K562 (cell line): ENCODE measurements around the gene MEF2B. TPM values are rescaled to one million over a fixed set of nuclear protein-coding genes. Genes with fewer than 3 reads are reported as not detected.

ENCODE experiments used
- ATAC-seq: fragments of 200-7000 bp; cut with Tn5 transposase; 3 replicates; pipeline ENCODE4 v1.9.1; 2020; ENCODE audit warnings: moderate library complexity
- BruUV-seq: library from RNA; stranded (reverse); fragments of 400-500 nt; replicated peaks from 2 replicates; lab custom pipeline; 2021; lab: Mats Ljungman, UMichigan
- CTCF ChIA-PET: fragments of 300-600 bp; formaldehyde crosslinking; extraction: SDS; loops from one replicate; lab custom pipeline; 2021; ENCODE audit warnings: low intra/inter-chr PET ratio; lab: Yijun Ruan, JAX
- POLR2A ChIA-PET: fragments of 300-600, 350-650 bp; sonication (Branson Sonifier 250); formaldehyde crosslinking; extraction: SDS; loops from one replicate; lab custom pipeline; 2021; ENCODE audit warnings: antibody characterized with exemption, inconsistent platforms; lab: Yijun Ruan, JAX
- DNase-seq, 4 experiments: peaks; one replicate each; pipeline versions ENCODE4 v3.0.0 to v3.0.0-alpha.2; 2011 to 2018; ENCODE audit warnings: low spot score in 3 of 4, mixed read lengths in 3 of 4; ENCODE audit errors: extremely low read depth in 1 of 4
- FAIRE-seq: peaks from 2 replicates; lab custom pipeline; 2011; peaks lifted over from hg19 to GRCh38; lab: Jason Lieb, UNC
- H2AFZ ChIP-seq: 2 replicates; pipeline ENCODE4 v1.6.0; 2011; ENCODE audit warnings: low read depth, low read length, control low read depth, inconsistent platforms
- H3K27ac ChIP-seq: fragments of 200-600 bp; 3 replicates; pipeline ENCODE4 v1.8.0; 2011; ENCODE audit warnings: low read depth, mild to moderate bottlenecking, control low read depth, inconsistent platforms, low read length, moderate library complexity, mixed read lengths; ENCODE audit errors: extremely low read depth
- H3K27me3 ChIP-seq, 2 experiments: fragments of 300-600 bp in 1 of 2; 2 replicates in 1 of 2; 3 replicates in 1 of 2; pipeline versions ENCODE4 v1.6.0 to v1.8.0; 2011; ENCODE audit warnings: inconsistent platforms in 2 of 2, low read length in 2 of 2, mild to moderate bottlenecking in 1 of 2, mixed read lengths in 1 of 2, moderate library complexity in 1 of 2; ENCODE audit not compliant: control insufficient read depth in 2 of 2, insufficient read depth in 2 of 2
- H3K36me3 ChIP-seq: fragments of 300-600 bp; 3 replicates; pipeline ENCODE4 v1.8.0; 2011; ENCODE audit warnings: mild to moderate bottlenecking, low read length, inconsistent platforms; ENCODE audit not compliant: control insufficient read depth, insufficient read depth
- H3K4me1 ChIP-seq, 2 experiments: fragments of 200-600 bp in 1 of 2; replicated peaks in 1 of 2; 2 replicates in 1 of 2; 3 replicates in 1 of 2; pipeline versions ENCODE4 v1.5.1 to v1.8.0; 2011; ENCODE audit warnings: inconsistent platforms in 2 of 2, low read length in 2 of 2, mild to moderate bottlenecking in 1 of 2, mixed read lengths in 1 of 2, moderate library complexity in 1 of 2; ENCODE audit not compliant: control insufficient read depth in 2 of 2, insufficient read depth in 2 of 2
- H3K4me2 ChIP-seq: 2 replicates; pipeline ENCODE4 v1.6.1; 2011; ENCODE audit warnings: low read length, control low read depth, inconsistent platforms, mixed read lengths; ENCODE audit not compliant: insufficient read depth
- H3K4me3 ChIP-seq: fragments of 200-600 bp; sonication (generic), shearing (Covaris generic); 2 replicates; pipeline ENCODE4 v1.5.1; 2016; ENCODE audit warnings: control low read depth, inconsistent platforms
- H3K79me2 ChIP-seq: fragments of 200-600 bp; 3 replicates; pipeline ENCODE4 v1.8.0; 2011; ENCODE audit warnings: low read length, inconsistent platforms; ENCODE audit not compliant: control insufficient read depth, insufficient read depth
- H3K9ac ChIP-seq, 2 experiments: 2 replicates each; pipeline versions ENCODE4 v1.6.0 to v1.6.1; 2011; ENCODE audit warnings: low read depth in 2 of 2, low read length in 2 of 2, control low read depth in 1 of 2, inconsistent platforms in 1 of 2, mild to moderate bottlenecking in 1 of 2, mixed read lengths in 1 of 2; ENCODE audit not compliant: insufficient read depth in 1 of 2
- H3K9me1 ChIP-seq: one replicate; pipeline ENCODE4 v1.6.0; 2011; ENCODE audit warnings: inconsistent platforms, mild to moderate bottlenecking, low read length, moderate library complexity; ENCODE audit not compliant: control insufficient read depth, insufficient read depth
- H3K9me3 ChIP-seq: replicated peaks from 2 replicates; pipeline ENCODE4 v1.5.1; 2011; ENCODE audit warnings: low read depth, low read length, inconsistent platforms; ENCODE audit not compliant: control insufficient read depth, insufficient read depth
- H4K20me1 ChIP-seq: replicated peaks from 2 replicates; pipeline ENCODE4 v1.6.1; 2011; ENCODE audit warnings: low read length, inconsistent platforms, mixed read lengths; ENCODE audit not compliant: control insufficient read depth, insufficient read depth
- ARID4B ChIP-seq: sonication (generic); formaldehyde crosslinking; IDR thresholded peaks from 2 replicates; pipeline ENCODE4 v1.8.0; 2022; ENCODE audit warnings: mild to moderate bottlenecking, missing genetic modification reagents
- CHD1 ChIP-seq: fragments of 200-600 bp; sonication (generic); IDR thresholded peaks from one replicate; pipeline ENCODE4 v1.6.1; 2012; ENCODE audit warnings: mild to moderate bottlenecking, moderate library complexity, low read length, inconsistent platforms
- CREBBP ChIP-seq: IDR thresholded peaks from one replicate; pipeline ENCODE4 v1.6.1; 2012; ENCODE audit warnings: low read depth, mild to moderate bottlenecking, control low read depth, inconsistent platforms, low read length
- EHMT2 ChIP-seq: fragments of 450-650 bp; IDR thresholded peaks from 2 replicates; pipeline ENCODE4 v1.6.1; 2018; ENCODE audit warnings: antibody characterized with exemption
- GTF2A2 ChIP-seq: IDR thresholded peaks from 2 replicates; pipeline ENCODE4 v1.6.1; 2016; ENCODE audit warnings: mild to moderate bottlenecking, missing genetic modification characterization, missing compliant biosample characterization
- HDAC2 ChIP-seq: fragments of 450-650 bp; IDR thresholded peaks from 2 replicates; pipeline ENCODE4 v1.6.1; 2016; ENCODE audit warnings: mild to moderate bottlenecking
- HMG20A ChIP-seq: fragments of 450-650 bp; formaldehyde crosslinking; conservative IDR thresholded peaks from 2 replicates; pipeline ENCODE4 v1.4.0; 2020; ENCODE audit warnings: mild to moderate bottlenecking, mixed read lengths
- KLF6 ChIP-seq: fragments of 250-450 bp; sonication (Bioruptor Pico); IDR thresholded peaks from 2 replicates; pipeline ENCODE4 v1.4.0; 2020; ENCODE audit warnings: mild to moderate bottlenecking, moderate library complexity, borderline replicate concordance
- MEF2A ChIP-seq: IDR thresholded peaks from 2 replicates; pipeline ENCODE4 v1.6.1; 2011; ENCODE audit warnings: low read depth, mild to moderate bottlenecking, low read length, moderate library complexity; ENCODE audit not compliant: control insufficient read depth
- PCBP1 ChIP-seq: fragments of 200-400 bp; formaldehyde crosslinking; IDR thresholded peaks from 2 replicates; pipeline ENCODE4 v1.6.1; 2018; ENCODE audit warnings: mild to moderate bottlenecking, low read depth, low read length; ENCODE audit not compliant: poor library complexity, severe bottlenecking
- PHF8 ChIP-seq: fragments of 200-600 bp; sonication (generic); IDR thresholded peaks from 2 replicates; pipeline ENCODE4 v1.6.1; 2012; ENCODE audit warnings: mixed run types, mild to moderate bottlenecking, inconsistent platforms, low read length, moderate library complexity, borderline replicate concordance
- ZNF212 ChIP-seq: fragments of 450-650 bp; formaldehyde crosslinking; IDR thresholded peaks from 2 replicates; pipeline ENCODE4 v1.4.0; 2020; ENCODE audit warnings: mild to moderate bottlenecking
- WGBS: fragments of 100-300 bp; shearing (Covaris generic); methylation state at CpG from one replicate; pipeline ENCODE4 v1.1.6; 2016; ENCODE audit warnings: low coverage, mixed read lengths; ENCODE audit not compliant: insufficient coverage; ENCODE audit errors: missing lambda C conversion rate; 5-methylcytosine and 5-hydroxymethylcytosine counted together
- in situ Hi-C: fragments of 300-500 bp; cut with MboI; formaldehyde crosslinking; loops from 4 replicates; pipeline ENCODE4 v1.15.0; 2018; ENCODE audit warnings: inconsistent platforms, mixed read lengths
- intact Hi-C: fragments of 100-400 bp; cut with micrococcal nuclease; formaldehyde crosslinking; loops from 2 replicates; pipeline ENCODE4 v1.14.2; 2022
- polyA plus RNA-seq, 8 experiments: library from polyadenylated mRNA; depleted of rRNA in 4 of 8; stranded (reverse) in 5 of 8; unstranded in 3 of 8; fragments of >200 nt; fragmentation: Nextera tagmentation in 2 of 8; fragmentation: Illumina TruSeq in 1 of 8; extraction: Ambion mirVana in 2 of 8; extraction: Trizol in 1 of 8; gene quantifications; 2 replicates each; pipeline versions ENCODE4 v1.2.1 to v1.2.3, GENCODE V29; 2011 to 2014; ENCODE audit warnings: inconsistent platforms in 1 of 8, missing spikeins in 1 of 8
- total RNA-seq, 7 experiments: library from RNA; depleted of rRNA in 6 of 7; stranded (reverse); fragments of >200 nt in 6 of 7; fragmentation: Illumina TruSeq in 2 of 7; extraction: Trizol in 2 of 7; gene quantifications; 2 replicates each; pipeline versions ENCODE4 v1.2.1 to v1.2.3, GENCODE V29; 2011 to 2021; ENCODE audit warnings: low replicate concordance in 1 of 7

Gene MEF2B
- total and polyA plus RNA-seq, 9 of the 15 experiments (the other 6 are each of a cell fraction or from before 2014, with no cell fraction given): 0.14 to 1.9 (median 0.71) TPM; not detected in 3

DNA sequence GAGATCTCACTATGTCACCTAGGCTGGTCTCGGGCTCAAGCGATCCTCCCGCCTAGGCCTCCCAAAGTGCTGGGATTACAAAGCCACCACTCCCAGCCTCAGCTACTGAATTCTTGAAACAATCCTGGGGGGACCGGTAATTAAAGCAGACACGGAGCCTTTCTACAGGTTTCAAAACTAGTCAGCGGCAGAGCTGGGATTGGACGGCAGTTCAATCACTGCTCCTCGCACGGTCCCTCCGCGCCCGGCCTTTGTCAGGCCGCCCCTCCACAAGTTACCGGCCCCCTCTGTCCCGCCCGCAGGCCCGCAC is 21.7 kb upstream of the MEF2B start:
- in situ Hi-C loops: no loop called here
- Histone ChIP-seq H3K27me3 (no peaks in the 10 kb centered on the region), H3K9me3 (no peaks in the 10 kb centered on the region), H2AFZ (peak overlapping the region; percentile 98), H3K36me3 (peaks cover 36% of the 10 kb centered on the region; the same call in 2 of the 3 replicates), H4K20me1 (no peaks in the 10 kb centered on the region), H3K4me3 (peak overlapping the region; percentile 86), H3K9me1 (no peaks in the 10 kb centered on the region), H3K4me2 (peak overlapping the region; percentile 100), H3K79me2 (peaks cover 40% of the 10 kb centered on the region), H3K27ac (peak overlapping the region; percentile 99), H3K9ac (peak overlapping the region; percentile 94 to 99), H3K4me1 (peaks cover 7 to 22% of the 10 kb centered on the region in 2 experiments)
- no TSS peak for BruUV-seq
- TF ChIP-seq MEF2A (no peak), PCBP1 (peak; percentile 40), KLF6 (CRISPR knock-in tag) (peak; percentile 2; the same call in 1 of the 2 replicates), ZNF212 (CRISPR knock-in tag) (0 out of 2 replicates have a peak, but pooled peaks have one; percentile 59), PHF8 (peak; percentile 75; the same call in 1 of the 2 replicates), CHD1 (peak; percentile 19), GTF2A2 (tag) (0 out of 2 replicates have a peak, but pooled peaks have one; percentile 65), EHMT2 (no peak), HMG20A (CRISPR knock-in tag) (no peak), HDAC2 (peak; percentile 47; the same call in 1 of the 2 replicates), ARID4B (CRISPR knock-in tag) (no peak), CREBBP (no peak)
- DNase-seq: no peak
- whole genome bisulfite sequencing: 1% methylated on average over 13 of the region's 17 CpGs
- no peak for ATAC-seq
- intact Hi-C loops: loop anchor here (1.0 to 2.0 kb wide), 2 partner anchors 34 to 129 kb away; partner anchors contain the start of genes MAU2 and SUGP1
- CTCF ChIA-PET: no interaction called here
- POLR2A ChIA-PET: interaction anchor here (0.6 to 1.5 kb wide), 4 partner anchors 9 to 173 kb away, joined by 3 to 4 read pairs (median 4); no protein-coding TSS in a partner anchor
- FAIRE-seq: no peak
